Activated CD4-positive, alpha-beta T cell treated with anti-CD3 and anti-CD28 coated beads for 1 hour (primary cell): Measurements from ENCODE around the gene CCDC3.
"Not testable (repeated sequence)": the region's sequence is repeated elsewhere in the genome, so short reads cannot be mapped to it uniquely, and the experiment has no call there.

ENCODE experiments used
- DNase-seq: peaks from one replicate; pipeline ENCODE4 v3.0.0-alpha.2; 2020

The CCDC3 gene

DNA sequence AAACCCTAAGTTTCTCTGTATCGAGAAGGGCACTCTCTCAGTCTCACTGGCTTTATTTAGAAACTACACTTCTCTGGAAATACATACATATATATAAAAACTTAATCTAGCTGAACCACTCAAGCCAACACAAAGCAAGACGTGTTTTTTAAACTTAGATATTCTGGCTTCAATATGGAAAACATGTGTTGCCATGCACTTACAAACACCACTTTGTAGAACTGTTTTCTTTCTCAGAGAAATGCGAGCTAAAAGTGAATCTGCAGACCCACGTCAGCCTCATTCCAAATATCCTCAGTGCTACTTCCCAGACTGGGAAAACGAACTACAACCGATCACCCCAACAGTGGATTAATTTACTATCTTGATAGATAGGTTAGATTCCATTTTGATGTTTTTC lies 1.7 kb downstream of the CCDC3 start:
- DNase-seq: no peak

DNA sequence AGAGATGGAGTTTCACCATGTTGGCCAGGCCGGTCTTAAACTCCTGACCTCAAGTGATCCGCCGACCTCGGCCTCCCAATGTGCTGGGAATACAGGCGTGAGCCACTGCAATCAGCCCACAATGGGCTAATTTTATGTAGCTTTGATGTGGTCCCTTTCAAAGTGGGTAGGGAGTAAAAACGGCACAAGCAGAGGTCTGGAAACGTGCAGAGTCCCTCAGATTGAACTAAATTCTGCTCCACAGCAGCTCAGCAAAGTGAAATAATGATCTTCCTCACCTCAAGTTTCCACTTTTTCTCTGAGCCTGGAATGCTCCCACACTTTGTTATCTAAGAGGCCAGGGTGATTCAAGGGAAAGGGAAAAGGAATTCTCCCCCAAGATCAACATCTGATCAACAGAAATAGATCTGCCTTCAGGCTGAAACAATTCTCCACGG lies 6.1 kb downstream of the CCDC3 start:
- no peak for DNase-seq

GRCh38 chr10:12993595-12993994 lies 7.9 kb downstream of the CCDC3 start:
- DNase-seq: no peak

GRCh38 chr10:12985347-12985746 lies 16.2 kb downstream of the CCDC3 start:
- DNase-seq: no peak

- DNase-seq: no peak
Observed at GRCh38 chr10:12984165-12984747, 17.3 kb downstream of the CCDC3 start.

DNA sequence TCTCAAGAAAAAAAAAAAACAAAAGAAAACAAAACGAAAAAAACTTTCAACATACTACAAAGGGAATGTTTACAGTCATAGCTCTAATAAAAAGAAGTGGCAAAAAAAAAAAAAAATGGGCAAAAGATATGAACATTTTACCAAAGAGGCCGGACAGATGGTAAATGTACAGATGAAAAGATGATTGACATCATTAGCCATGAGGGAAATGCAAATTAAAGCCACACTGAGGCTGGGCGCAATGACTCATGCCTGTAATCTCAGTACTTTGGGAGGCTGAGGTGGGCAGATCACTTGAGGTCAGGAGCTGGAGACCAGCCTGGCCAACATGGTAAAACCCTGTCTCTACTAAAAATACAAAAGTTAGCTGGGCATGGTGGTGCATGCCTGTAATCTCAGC lies 17.9 kb downstream of the CCDC3 start:
- DNase-seq: not testable (repeated sequence)

DNA sequence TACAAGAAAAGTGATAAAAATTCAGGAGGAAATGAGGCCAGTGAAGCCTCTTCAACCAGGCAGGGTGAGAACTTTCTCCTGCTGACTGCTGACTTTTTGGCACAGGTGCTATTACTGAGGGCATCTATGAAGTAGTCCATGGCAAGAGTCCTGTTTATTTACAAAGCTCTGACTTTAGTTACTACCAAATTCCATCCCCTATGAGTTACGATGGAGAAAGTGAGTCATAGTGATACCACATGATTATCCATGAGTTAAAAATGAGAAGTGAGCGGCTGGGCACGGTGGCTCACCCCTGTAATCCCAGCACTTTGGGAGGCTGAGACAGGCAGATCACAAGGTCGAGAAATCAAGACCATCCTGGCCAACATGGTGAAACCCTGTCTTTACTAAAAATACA lies 19.9 kb downstream of the CCDC3 start:
- no peak for DNase-seq

DNA sequence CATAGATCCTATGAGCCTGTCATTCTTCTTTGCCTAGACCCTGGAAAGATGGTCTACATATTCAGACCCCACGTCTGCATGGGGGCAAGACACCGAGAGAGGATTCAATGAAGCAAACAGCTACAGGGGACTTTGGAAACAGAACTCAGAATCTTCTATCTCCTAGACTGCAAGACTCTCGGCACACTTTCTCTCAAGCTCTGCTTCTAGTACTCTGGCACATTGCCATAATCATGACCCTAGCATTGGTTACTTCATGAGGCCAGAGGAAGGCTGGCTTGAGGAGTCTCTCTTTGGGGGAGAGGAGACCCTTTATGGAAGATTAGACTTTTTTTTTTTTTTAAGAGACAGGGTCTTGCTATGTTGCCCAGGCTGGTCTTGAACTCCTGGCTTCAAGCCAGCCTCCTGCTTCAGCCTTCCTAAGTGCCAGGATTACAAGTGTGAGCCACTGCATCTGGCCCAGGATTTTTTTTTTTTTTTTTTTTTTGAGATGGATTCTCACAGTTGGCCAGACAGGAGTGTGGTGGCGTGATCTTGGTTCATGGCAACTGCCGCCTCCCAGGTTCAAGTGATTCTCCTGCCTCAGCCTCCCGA lies 20.7 kb downstream of the CCDC3 start:
- DNase-seq: no peak

DNA sequence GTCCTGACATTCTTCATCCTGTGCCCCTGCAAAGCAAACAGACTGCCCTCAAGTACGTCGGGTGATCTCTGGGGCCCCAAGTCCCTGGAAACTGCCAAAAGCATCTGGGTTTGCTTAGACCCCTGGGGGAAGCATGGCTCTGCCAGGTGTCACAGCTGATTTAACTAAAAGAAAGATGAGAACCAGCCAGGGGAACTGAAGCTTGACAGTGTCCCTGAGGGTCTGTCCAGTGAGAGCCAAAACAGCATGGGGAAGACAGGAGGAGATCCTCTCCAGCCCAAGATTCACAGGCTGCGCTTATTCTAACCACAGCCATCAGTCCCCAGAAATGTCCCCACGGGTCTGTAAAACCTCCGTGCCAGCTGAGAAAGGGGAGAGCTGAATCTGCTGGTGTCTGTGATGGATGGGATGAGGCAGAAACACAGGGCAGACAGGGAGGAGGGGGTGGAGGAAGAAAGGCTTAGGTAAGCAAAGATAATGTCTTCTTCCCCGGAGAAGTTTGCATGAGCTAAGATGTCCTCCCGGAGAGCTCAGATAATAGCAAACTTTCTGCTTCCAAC lies 21.3 kb downstream of the CCDC3 start:
- no peak for DNase-seq

- no peak for DNase-seq
Observed at GRCh38 chr10:12978891-12979290, 22.6 kb downstream of the CCDC3 start.

GRCh38 chr10:12975906-12976305 lies 25.6 kb downstream of the CCDC3 start:
- no peak for DNase-seq

DNA sequence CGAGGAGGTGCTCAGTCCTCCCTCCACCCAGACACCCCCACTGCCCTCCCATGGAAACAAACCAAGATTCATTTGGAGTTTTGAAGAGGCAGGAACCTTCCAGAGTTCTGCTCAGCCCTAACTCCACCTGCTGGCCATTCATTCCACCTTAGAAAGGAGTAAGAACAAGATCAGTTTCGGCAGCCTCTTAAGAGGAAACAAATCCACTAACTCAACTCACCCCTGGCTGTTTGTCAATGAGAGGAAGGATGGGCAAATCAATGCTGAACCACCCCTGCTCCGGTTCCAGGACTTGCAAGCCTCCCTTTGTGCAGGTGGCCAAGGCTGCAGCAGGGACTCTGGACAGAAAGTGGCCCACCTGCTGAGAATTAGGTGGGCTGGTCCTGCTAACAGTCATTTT lies 26.2 kb downstream of the CCDC3 start:
- no peak for DNase-seq

GRCh38 chr10:12974491-12975199 lies 26.9 kb downstream of the CCDC3 start:
- DNase-seq: no peak

DNA sequence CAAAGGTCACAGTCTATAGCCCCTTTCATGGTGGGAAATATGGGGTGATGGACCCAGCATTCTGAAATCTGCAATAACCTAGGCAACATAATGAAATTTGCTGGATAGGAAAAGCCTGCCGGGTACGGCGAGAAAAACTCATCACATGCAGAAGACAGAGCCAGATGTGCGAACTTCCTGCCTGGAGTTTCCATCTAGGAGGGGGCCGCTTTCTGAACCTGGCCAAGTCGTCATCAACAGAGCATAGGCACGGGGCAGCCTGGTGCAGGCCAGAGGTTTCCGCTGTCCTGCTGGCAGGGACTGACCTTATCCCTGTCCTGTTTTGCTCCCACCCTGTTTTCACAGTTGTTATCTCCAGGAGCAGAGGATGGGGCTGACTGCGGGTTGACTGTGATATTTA lies 27.4 kb downstream of the CCDC3 start:
- no peak for DNase-seq

- DNase-seq: no peak
Observed at GRCh38 chr10:12973149-12973718, 28.3 kb downstream of the CCDC3 start.

- DNase-seq: no peak
Observed at GRCh38 chr10:12972146-12972545, 29.4 kb downstream of the CCDC3 start.

DNA sequence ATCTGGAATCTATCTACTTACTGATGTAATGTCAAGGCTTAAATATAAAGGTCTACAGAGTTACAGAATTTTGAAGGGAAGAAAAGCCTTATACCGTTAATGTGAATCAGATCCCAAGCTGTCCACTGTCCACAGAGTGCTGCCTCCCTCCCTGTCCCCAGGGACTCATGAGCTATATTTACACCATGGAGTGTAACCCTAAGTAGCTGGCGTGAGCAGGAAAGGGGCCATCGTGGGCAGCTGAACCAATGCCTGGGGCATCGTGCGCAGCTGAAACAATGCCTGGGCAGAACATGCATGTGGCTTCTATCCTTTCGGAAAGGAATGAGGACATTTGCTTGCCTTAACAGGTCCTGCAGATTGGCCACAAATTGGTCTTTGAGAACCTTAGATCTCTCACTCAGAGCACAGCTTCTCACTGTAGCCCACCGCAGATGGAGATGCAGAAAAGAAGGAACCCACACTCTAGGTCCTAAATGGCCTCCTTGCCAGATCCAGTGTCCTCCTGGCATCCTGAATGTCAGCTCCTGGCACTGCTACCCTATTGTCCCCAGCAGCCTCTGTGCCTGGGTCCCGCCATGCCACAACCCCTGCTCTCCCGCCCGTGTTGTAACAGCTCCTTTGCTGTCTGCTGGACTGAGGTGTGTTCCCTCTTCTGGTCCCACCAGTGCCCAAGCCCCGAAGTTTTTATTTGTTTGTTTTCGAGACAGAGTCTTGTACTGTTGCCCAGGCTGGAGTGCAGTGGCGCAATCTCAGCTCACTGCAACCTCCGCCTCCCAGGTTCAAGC lies 30.3 kb downstream of the CCDC3 start:
- DNase-seq: no peak

DNA sequence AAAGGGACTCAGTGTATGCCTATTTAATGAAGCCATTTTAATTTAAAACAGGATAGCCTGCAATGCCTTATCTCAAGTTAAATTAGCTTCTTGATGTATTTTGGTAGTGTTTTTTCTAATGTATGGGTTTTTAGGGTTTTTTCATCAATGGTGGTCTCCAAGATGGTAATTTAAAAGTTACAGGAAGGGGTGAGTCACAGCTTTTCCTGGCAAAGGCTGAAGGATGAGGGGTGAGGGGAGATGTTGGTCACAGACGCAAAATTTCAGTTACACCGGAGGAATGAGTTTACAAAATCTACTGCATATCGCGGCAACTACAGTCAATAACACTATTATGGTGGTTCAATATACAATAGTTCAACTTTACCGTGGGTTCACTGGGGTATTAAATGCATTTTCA lies 31.6 kb downstream of the CCDC3 start:
- DNase-seq: no peak

DNA sequence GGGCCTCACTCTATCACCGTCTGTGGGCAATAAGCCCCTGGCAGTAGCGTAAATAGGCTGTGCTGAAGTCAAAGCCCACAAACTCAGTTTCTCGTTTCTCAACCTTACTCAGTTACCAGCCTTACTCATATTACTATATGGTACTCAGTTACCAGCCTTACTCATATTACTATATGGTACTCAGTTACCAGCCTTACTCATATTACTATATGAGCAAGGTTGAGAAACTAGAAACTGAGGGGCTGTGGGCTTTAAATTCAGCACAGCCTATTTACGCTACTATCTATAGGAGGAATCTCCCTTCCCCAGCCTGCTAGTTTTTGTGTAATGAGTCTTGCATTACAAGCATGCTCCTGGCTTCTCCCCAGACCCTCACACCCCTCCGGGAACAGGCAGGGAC lies 35.4 kb downstream of the CCDC3 start:
- no peak for DNase-seq

DNA sequence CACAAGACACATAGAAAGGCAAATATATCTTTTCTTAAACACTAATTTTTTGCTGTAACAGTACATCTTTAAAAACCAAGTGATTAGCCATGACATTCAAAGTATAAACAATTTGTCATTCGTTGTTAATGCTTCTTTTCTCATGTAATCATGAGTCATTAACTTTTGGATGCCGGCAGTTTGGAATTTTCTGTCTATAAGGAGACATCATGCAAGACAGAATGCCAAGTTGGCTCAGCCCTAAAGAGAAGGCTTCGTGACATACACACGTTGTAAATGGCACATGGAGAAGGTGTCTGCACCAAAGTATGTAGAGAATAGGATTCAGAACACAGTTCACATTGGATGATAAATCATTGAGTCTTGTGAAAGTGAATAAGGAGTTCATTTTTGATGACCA lies 35.9 kb downstream of the CCDC3 start:
- no peak for DNase-seq

- no peak for DNase-seq
Observed at GRCh38 chr10:12962556-12962955, 39.0 kb downstream of the CCDC3 start.

DNA sequence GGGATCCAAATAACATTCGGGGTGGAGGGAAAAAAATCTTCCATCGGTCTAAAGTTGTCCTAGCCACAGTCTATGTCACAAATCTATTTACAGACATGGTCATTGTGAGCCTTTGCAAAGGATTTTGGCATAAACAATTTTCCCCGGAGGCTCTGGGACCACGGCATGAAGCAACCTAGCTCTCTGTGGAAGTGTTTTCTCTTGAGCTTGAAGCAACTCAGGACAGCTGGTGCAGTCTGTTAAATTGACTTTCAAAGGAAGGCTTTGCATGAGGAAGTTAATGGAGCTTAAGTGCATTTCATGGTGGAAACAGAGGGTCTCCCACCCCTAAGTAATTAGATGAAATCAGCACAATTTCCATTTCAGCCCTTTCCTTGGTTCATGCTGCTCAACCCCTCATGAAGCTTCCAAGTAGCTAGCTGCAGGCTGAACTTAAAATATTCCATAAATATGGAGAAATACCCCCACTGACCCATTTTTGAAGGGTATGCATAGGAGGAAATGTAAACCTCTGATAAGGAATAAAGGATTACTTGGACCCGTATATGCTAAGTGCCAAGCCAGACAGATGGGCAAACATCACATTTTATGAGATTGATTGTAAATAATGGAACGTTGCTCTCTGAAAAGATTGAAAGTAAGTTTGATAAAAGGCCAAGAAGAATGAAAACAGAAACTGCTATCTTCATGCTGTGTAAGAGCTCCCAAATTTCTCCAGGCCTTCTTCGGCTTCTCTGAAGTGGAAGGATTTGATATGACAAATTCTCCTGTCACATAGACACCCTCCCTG lies 39.9 kb downstream of the CCDC3 start:
- no peak for DNase-seq
